HCT116 (cell line): Measurements from ENCODE around the gene GJD2.

Experiments
- CTCF ChIP-seq, 3 experiments: fragments of 200-600 bp in 1 of 3; sonication (generic) in 1 of 3; IDR thresholded peaks in 2 of 3; conservative IDR thresholded peaks in 1 of 3; 2 replicates each; pipeline ENCODE4 v1.5.1; 2012 to 2017; ENCODE audit warnings: low read depth in 2 of 3, low read length in 2 of 3, antibody characterized with exemption in 1 of 3, borderline replicate concordance in 1 of 3, control low read depth in 1 of 3, mild to moderate bottlenecking in 1 of 3, mixed read lengths in 1 of 3, mixed run types in 1 of 3, moderate library complexity in 1 of 3; ENCODE audit not compliant: insufficient read depth in 1 of 3
- EZH2 ChIP-seq: fragments of 200-600 bp; sonication (generic); IDR thresholded peaks from 2 replicates; pipeline ENCODE4 v1.6.1; 2017; ENCODE audit warnings: antibody characterized with exemption, mixed run types
- JUND ChIP-seq: IDR thresholded peaks from 2 replicates; pipeline ENCODE4 v1.6.1; 2012
- MAX ChIP-seq: IDR thresholded peaks from 2 replicates; pipeline ENCODE4 v1.6.1; 2012
- POLR2A ChIP-seq: IDR thresholded peaks from 2 replicates; pipeline ENCODE4 v1.7.0; 2011; ENCODE audit warnings: borderline replicate concordance; ENCODE audit not compliant: insufficient read depth, insufficient read length; ENCODE audit errors: extremely low read depth
- POLR2AphosphoS5 ChIP-seq: IDR thresholded peaks from 2 replicates; pipeline ENCODE4 v1.6.1; 2011; ENCODE audit warnings: mild to moderate bottlenecking, low read depth, low read length, moderate library complexity
- SIN3A ChIP-seq: IDR thresholded peaks from 2 replicates; pipeline ENCODE4 v1.6.1; 2012; ENCODE audit warnings: low read depth
- SRF ChIP-seq: IDR thresholded peaks from 2 replicates; pipeline ENCODE4 v1.6.1; 2012; ENCODE audit warnings: low read depth
- YY1 ChIP-seq: IDR thresholded peaks from 2 replicates; pipeline ENCODE4 v1.6.1; 2011; ENCODE audit warnings: low read length, low read depth, moderate library complexity, mild to moderate bottlenecking; ENCODE audit not compliant: insufficient replicate concordance; ENCODE audit errors: extremely low read depth
- TF ChIP-seq, protein P1 (sequence below): IDR thresholded peaks from 2 replicates; pipeline ENCODE4 v1.6.1; 2012

- TF ChIP-seq SIN3A: no peak
- TF ChIP-seq CTCF (IDR thresholded peaks at IDR 0.05 in 2 of 3, conservative IDR thresholded peaks at IDR 0.05 in 1 of 3; ENCODE audit: borderline replicate concordance in 1 of 3, insufficient read depth in 1 of 3, low read depth in 2 of 3, low read length in 2 of 3): no peak
- no peak for TF ChIP-seq YY1
- TF ChIP-seq POLR2AphosphoS5: no peak
- TF ChIP-seq, protein P1, sequence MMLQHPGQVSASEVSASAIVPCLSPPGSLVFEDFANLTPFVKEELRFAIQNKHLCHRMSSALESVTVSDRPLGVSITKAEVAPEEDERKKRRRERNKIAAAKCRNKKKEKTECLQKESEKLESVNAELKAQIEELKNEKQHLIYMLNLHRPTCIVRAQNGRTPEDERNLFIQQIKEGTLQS: no peak
- no peak for TF ChIP-seq POLR2A
- no peak for TF ChIP-seq MAX
- no peak for TF ChIP-seq JUND
- no peak for TF ChIP-seq SRF
- no peak for TF ChIP-seq EZH2
These were observed 39.1 kb upstream of the GJD2 start for GRCh38 chr15:34793901-34794300.
